Measurements from ENCODE around the gene FIS1. TPM values are rescaled to one million over a fixed set of nuclear protein-coding genes. Genes with fewer than 3 reads are reported as not detected.
A peak's percentile ranks its signal among the peaks of the same experiment; 100 is the strongest.

The FIS1 gene
- total and polyA plus RNA-seq, 3 donors from 2014 or later: 228 to 273 (median 233) TPM

- Histone ChIP-seq H3K27me3 (no peaks in the 10 kb centered on the region), H3K27ac (peak overlapping the region in 1 of 2 donors; percentile 69), H3K9me3 (no peaks in the 10 kb centered on the region), H3K4me1 (peaks cover 38% of the 10 kb centered on the region), H3K36me3 (ENCODE audit: low read depth, missing control alignments) (no peaks in the 10 kb centered on the region), H3K4me3 (peak overlapping the region in 1 of 2 donors; percentile 23)
- no peak for DNase-seq
- 69 to 77% methylated on average over 22 to 32 of the region's 32 CpGs for WGBS, 2 donors
- intact Hi-C loops (cut with DNase I; ENCODE audit: low total_unique reads): no loop called here
- no peak for TF ChIP-seq POLR2A (IDR thresholded peaks at IDR 0.05)
- TF ChIP-seq CTCF (IDR thresholded peaks at IDR 0.05): no peak
Observed at GRCh38 chr7:101240226-101241014, 4.5 kb downstream of the FIS1 start.

DNA sequence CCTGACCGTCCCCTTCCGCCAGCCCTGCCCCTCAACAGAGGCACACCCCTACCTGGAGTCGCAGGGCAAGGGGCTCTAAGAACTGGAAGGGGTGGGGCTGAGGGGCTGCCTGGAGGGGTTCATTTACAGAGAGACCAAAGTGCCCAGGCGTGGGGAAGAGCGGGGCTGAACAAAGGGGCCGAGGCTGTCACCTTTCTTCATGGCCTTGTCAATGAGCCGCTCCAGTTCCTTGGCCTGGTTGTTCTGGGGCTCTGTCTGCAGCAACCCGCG lies 5.0 kb downstream of the FIS1 start:
- TF ChIP-seq CTCF (IDR thresholded peaks at IDR 0.05) (no peak), POLR2A (IDR thresholded peaks at IDR 0.05) (no peak)
- Histone ChIP-seq H3K4me1 (peaks cover 38% of the 10 kb centered on the region), H3K4me3 (peak overlapping the region in 1 of 2 donors; percentile 23), H3K9me3 (no peaks in the 10 kb centered on the region), H3K27ac (peak overlapping the region in 1 of 2 donors; percentile 69), H3K27me3 (no peaks in the 10 kb centered on the region), H3K36me3 (ENCODE audit: low read depth, missing control alignments) (no peaks in the 10 kb centered on the region)
- intact Hi-C loops (cut with DNase I; ENCODE audit: low total_unique reads): no loop called here
- no peak for DNase-seq
- 59 to 69% methylated on average over 7 to 9 of the region's 9 CpGs for WGBS, 2 donors

DNA sequence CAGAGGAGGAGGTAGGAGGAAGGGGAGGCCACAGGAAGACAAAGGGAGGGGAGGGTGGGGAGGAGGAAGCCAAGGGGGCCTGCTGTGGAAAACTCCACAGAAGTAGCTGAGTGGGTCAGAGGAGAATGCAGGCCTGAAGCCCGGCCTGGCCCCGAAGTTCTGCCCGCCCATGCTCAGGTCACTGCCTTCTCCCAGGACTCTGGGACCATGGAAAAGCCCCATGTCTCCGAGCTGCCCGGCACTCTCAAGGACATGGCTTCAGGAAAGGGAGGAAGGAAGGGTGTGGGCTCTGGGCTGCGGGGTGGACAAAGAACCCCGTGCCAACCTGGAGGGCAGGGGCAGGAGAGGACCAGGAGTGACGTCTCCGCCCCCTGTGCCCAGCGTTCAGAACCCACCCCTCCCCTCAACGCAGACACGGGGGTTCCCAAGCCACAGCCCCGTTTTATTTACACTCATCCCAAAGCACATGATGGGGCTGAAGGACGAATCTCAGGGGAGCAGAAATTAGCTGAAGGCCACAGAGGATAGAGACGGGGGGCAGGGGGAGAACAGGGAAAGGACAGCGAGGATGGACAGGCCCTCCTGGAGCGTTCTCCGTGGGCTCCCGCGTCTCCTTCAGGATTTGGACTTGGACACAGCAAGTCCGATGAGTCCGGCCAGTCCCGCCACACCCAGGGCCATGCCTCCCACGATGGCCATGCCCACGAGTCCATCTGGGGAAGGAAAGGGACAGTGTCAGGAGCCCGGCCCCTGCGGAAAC lies 5.5 kb downstream of the FIS1 start:
- H3K27ac ChIP-seq: peak overlapping the region in 1 of 2 donors; percentile 69
- no peak for DNase-seq
- H3K4me3 ChIP-seq: peak overlapping the region in 1 of 2 donors; percentile 23
- H3K4me1 ChIP-seq: peaks cover 38% of the 10 kb centered on the region
- H3K27me3 ChIP-seq: no peaks in the 10 kb centered on the region
- intact Hi-C loops (cut with DNase I; ENCODE audit: low total_unique reads): no loop called here
- WGBS, 2 donors: 34 to 47% methylated on average over 6 to 27 of the region's 27 CpGs
- H3K9me3 ChIP-seq: no peaks in the 10 kb centered on the region
- TF ChIP-seq POLR2A (IDR thresholded peaks at IDR 0.05) (no peak), CTCF (IDR thresholded peaks at IDR 0.05) (no peak)
- no peaks in the 10 kb centered on the region for H3K36me3 ChIP-seq (ENCODE audit: low read depth, missing control alignments)

DNA sequence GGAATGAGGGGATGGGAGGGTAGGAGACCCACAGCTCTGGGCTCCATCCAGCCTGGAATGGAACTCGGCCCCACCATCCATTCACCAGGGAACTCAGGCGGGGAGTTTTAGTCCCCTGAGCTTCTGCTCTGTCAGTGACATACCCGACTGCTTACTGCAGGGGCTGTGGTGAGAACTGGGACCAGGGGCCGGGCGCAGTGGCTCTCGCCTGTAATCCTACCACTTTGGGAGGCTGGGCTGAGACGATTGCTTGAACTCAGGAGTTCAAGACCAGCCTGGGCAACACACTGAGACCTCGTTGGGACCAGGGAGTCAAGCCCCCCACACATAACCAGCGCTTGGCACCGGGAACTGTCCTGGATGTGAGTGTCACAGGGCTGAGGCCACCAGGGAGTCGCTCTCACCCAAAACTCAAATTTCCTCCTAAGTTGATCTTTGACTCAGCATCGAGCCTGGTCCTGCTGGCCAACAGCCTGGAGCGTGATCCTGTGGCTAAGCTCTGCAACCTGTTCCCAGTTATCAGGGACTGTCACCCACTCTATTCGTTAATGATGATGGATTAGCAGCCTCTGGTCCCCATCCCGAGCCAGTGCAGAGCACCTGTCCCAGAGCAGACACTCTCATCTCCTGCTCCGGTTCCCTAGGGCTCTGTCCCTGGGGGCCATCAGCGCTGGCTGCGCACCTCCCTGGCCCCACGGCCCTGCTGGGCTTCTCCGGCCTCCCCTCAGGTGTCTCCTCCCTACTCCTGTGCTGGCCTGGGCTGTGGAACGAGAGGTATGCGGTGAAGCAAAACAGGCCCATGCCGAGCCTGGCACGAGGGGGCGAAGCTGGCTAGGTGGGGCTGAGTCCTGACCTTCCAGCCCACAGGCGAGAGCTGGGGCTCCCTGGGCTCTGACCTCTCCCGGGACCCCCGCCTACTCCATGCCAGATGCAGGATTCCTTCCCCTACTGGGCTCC lies 6.4 kb downstream of the FIS1 start:
- Histone ChIP-seq H3K4me1 (peaks cover 32% of the 10 kb centered on the region), H3K9me3 (no peaks in the 10 kb centered on the region), H3K27ac (peak overlapping the region; percentile 69 to 70), H3K4me3 (no peak overlapping the region), H3K27me3 (no peaks in the 10 kb centered on the region), H3K36me3 (ENCODE audit: low read depth, missing control alignments) (no peaks in the 10 kb centered on the region)
- no peak for TF ChIP-seq CTCF (IDR thresholded peaks at IDR 0.05)
- TF ChIP-seq POLR2A (IDR thresholded peaks at IDR 0.05): no peak
- intact Hi-C loops (cut with DNase I; ENCODE audit: low total_unique reads): no loop called here
- 64 to 81% methylated on average over 10 to 27 of the region's 28 CpGs for WGBS, 2 donors
- no peak for DNase-seq
